ENCODE data around the gene CDC37L1. TPM values are rescaled to one million over a fixed set of nuclear protein-coding genes. Genes with fewer than 3 reads are reported as not detected.

Gene CDC37L1
- total and polyA plus RNA-seq, 9 of the 15 experiments (the other 6 are each of a cell fraction or from before 2014, with no cell fraction given), result 1.5 to 7.9 (median 6.0) TPM

GRCh38 chr9:4662108-4662988, 17.0 kb upstream of the CDC37L1 start, which contains the start of gene PLPP6 (continued):
- TF ChIP-seq ZNF24 (IDR thresholded peaks at IDR 0.05) (no peak), ATF3 (IDR thresholded peaks at IDR 0.05) (no peak), ATF3 (CRISPR knock-in tag; conservative IDR thresholded peaks at IDR 0.05) (no peak), ZBTB40 (IDR thresholded peaks at IDR 0.05) (peak; percentile 89), ZBTB40 (CRISPR knock-in tag; IDR thresholded peaks at IDR 0.05) (no peak), CXXC5 (CRISPR knock-in tag; IDR thresholded peaks at IDR 0.05) (peak; percentile 31; the same call in 1 of the 2 replicates), GTF2E2 (tag; IDR thresholded peaks at IDR 0.05) (peak; percentile 51; the same call in 1 of the 2 replicates), MAFG (tag; conservative IDR thresholded peaks at IDR 0.05) (no peak), YY1 (IDR thresholded peaks at IDR 0.05; ENCODE audit: borderline replicate concordance in 1 of 3, control insufficient read depth in 1 of 3, extremely low read depth in 1 of 3, insufficient read depth in 3 of 3, insufficient read length in 1 of 3, insufficient replicate concordance in 2 of 3, low read depth in 1 of 3, low read length in 2 of 3) (peak in 2 of 3 experiments; percentile 22 to 44), ZKSCAN1 (IDR thresholded peaks at IDR 0.05; ENCODE audit: low read depth, low read length) (peak; percentile 1; the same call in 1 of the 2 replicates), PURB (CRISPR knock-in tag; IDR thresholded peaks at IDR 0.05; ENCODE audit: low read depth) (no peak), UBTF (IDR thresholded peaks at IDR 0.05; ENCODE audit: borderline replicate concordance in 1 of 2, low read depth in 2 of 2, low read length in 2 of 2) (0 out of 4 replicates have a peak, but pooled peaks of 1 of the 2 experiments have one; percentile 47), SIRT6 (IDR thresholded peaks at IDR 0.05; ENCODE audit: low read depth, low read length) (no peak)
